GM20431 (cell line): ENCODE measurements around the gene LMLN.
"Not testable (repeated sequence)": the region's sequence is repeated elsewhere in the genome, so short reads cannot be mapped to it uniquely, and the experiment has no call there.

Experiments
- in situ Hi-C: fragments of 300-500 bp; cut with MseI, MboI; formaldehyde crosslinking; loops from one replicate; pipeline ENCODE4 v1.15.0; 2020; ENCODE audit warnings: low sequenced_read_pairs; ENCODE audit not compliant: unreplicated experiment

LMLN gene, protein sequence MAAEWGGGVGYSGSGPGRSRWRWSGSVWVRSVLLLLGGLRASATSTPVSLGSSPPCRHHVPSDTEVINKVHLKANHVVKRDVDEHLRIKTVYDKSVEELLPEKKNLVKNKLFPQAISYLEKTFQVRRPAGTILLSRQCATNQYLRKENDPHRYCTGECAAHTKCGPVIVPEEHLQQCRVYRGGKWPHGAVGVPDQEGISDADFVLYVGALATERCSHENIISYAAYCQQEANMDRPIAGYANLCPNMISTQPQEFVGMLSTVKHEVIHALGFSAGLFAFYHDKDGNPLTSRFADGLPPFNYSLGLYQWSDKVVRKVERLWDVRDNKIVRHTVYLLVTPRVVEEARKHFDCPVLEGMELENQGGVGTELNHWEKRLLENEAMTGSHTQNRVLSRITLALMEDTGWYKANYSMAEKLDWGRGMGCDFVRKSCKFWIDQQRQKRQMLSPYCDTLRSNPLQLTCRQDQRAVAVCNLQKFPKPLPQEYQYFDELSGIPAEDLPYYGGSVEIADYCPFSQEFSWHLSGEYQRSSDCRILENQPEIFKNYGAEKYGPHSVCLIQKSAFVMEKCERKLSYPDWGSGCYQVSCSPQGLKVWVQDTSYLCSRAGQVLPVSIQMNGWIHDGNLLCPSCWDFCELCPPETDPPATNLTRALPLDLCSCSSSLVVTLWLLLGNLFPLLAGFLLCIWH

GRCh38 chr3:197959891-197960693 is at the start of gene LMLN:
Gene LMLN, plus strand, starts transcription at chr3:197960217. Its CDS starts 29 bp downstream, at chr3:197960246.
- in situ Hi-C loops, result no loop called here

DNA sequence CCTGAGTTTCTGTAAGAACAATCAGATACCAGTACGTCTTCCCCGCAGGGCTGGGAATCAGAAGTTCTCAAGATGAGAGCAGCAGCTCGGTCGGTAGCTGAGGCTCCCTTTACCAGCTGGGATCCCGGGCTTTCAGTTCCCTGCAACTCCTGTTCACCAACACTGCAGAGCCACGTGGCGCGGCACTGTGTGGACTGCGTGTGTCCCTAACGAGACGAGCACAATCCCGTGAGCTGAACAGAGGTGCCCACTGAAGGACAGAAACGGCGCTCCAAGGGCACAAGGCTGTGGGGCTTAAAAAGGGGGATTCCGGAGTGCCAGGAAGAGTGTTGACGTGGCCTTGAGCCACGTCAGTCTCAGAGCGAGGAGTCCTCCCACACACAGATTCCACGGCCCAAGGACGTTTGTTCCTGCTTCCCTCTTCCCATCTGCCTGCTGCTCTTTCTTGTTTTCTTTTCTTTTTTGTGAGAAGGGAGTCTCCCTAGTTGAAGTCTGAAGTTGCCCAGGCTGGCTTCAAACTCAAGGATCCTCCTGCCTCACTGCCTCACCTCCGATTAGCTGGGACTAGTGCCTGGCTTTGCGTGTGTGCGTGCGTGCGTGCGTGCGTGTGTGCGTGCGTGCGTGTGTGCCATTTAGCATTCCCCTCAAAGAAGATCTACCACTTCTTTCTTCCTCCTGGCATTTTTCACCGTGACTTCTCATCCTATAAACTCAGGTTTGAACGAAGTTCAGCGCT is 47.1 kb upstream of the LMLN start:
- in situ Hi-C loops, result no loop called here

- in situ Hi-C loops, result no loop called here
Measured at GRCh38 chr3:197913641-197914380, 46.2 kb upstream of the LMLN start.

- in situ Hi-C loops, result not testable (repeated sequence)
Measured at GRCh38 chr3:197921429-197922275, 38.4 kb upstream of the LMLN start.

GRCh38 chr3:197926418-197926817 is 33.6 kb upstream of the LMLN start:
- in situ Hi-C loops, result no loop called here

GRCh38 chr3:197927578-197927977 is 32.4 kb upstream of the LMLN start:
- in situ Hi-C loops, result not testable (repeated sequence)

- in situ Hi-C loops, result no loop called here
Measured at GRCh38 chr3:197936819-197937384, 23.1 kb upstream of the LMLN start.

- in situ Hi-C loops, result no loop called here
Measured at GRCh38 chr3:197940745-197941384, 19.2 kb upstream of the LMLN start.

DNA sequence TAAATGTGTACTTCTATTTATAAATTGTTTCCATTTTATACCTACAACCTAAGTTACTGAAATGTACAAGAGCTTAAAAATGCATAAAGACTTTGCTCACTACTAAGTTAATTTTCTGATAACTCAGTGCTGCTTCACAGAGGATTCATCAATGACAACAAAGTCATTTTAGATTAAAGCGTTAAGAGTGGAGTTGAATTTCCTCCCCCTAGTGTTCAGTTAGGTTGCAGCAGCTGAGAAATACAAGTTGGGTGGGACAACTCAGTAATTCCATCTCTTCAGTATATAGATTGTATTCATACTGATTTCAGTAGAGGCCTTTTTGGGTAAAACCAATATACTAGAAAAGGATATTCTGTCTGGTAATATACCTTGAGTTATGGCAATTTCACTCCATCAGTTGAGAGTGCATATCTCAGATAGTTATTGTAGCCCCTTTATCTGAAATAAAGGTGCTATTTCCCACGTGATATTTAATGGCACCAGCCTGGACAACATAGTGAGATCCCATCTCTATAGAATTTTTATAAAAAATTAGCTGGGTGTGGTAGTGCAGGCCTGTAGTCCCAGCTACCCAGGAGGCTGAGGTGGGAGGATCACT is 17.0 kb upstream of the LMLN start:
- in situ Hi-C loops, result no loop called here

DNA sequence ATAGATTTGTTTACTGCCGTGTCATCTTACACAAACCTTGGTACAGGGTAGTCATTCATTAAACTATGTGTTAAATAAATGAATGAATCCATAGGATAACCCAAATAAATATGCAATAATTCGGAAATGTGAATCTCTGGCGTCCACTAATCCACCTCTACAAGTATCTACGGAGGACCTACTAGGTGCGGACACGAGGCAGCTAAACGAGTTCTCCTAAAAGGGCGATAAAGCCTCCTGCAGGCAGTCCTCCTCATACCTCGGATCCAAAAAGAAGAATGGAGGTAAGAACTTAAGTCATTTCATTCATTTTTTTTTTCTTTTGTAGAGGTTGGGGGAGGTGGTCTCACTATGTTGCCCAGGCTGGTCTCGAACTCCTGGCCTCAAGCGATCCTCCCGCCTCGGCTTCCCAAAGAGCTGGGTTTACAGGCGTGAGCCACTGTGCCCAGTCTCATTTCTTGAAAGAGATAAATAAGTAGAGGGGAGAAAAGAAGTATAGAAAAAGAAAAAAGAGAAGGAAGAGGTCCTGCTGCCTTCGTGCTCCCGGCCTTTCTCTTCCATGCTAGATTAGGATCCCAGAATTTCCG is 10.7 kb upstream of the LMLN start:
- in situ Hi-C loops, result no loop called here

GRCh38 chr3:197949778-197950676 is 10.0 kb upstream of the LMLN start, which contains the start of gene RPL35A:
Gene RPL35A, plus strand, starts transcription at chr3:197950190. Its CDS starts 778 bp downstream, at chr3:197950968.
- in situ Hi-C loops, result no loop called here

GRCh38 chr3:197950677-197951061 is 9.3 kb upstream of the LMLN start:
- in situ Hi-C loops, result no loop called here

GRCh38 chr3:197951392-197951990 is 8.5 kb upstream of the LMLN start:
- in situ Hi-C loops, result no loop called here

- in situ Hi-C loops, result no loop called here
Measured at GRCh38 chr3:197952440-197952839, 7.6 kb upstream of the LMLN start.

DNA sequence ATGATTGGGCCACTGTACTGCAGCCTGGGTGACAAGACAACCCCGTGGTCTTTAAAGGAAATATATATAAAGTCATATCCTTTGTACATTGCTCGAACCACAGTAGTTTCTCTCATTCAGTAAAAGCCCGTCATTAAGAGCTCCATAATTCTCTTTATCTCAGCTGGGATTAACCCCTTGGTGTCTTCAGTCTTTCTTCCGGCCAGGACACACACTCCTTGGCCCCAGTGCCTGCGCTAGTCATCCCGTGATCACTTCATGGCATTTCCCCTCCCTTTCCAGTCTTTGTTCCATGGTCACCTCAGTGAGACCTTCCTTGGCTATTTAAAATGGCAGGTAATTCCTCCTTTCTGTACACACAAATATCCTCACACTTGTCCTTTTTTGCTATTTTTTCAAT is 6.7 kb upstream of the LMLN start:
- in situ Hi-C loops, result no loop called here

DNA sequence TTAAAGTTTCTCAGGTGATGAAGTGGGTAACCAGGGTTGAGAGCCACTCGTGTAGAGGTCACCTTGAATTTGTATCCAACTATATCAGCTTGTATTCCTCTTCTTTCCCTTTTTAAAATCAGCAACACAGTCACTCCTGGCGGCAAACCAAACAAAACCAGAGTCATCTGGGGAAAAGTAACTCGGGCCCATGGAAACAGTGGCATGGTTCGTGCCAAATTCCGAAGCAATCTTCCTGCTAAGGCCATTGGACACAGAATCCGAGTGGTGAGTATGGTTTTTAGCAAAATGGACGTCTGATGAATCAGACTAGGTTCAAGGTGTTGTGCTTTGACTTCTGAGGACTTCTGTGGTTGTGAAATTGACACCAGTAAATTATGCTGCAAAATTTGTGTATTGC is 6.1 kb upstream of the LMLN start:
- in situ Hi-C loops, result no loop called here
